ENCODE measurements around the gene SRF.

DNA sequence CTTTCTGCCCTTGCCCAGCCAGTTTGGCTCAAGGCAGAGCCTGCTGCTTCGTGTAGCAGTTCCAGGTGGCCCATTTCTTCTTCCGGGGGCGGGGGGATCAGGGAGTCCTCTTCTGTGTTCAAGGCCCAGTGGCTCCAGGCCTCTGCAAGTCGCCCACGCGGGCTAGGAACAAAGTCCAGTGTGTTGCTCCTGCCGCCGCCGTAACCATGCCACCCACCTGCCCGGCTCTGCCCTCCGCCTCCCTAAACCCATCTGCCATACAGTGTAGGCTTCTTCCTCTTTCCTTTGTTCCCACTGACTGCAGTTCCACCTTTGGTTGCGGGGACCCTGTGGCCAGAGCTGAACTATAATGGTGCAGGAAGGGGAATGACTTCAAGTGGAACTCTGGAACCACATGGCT is 43.9 kb upstream of the SRF start:
- TF ChIP-seq, protein P1, sequence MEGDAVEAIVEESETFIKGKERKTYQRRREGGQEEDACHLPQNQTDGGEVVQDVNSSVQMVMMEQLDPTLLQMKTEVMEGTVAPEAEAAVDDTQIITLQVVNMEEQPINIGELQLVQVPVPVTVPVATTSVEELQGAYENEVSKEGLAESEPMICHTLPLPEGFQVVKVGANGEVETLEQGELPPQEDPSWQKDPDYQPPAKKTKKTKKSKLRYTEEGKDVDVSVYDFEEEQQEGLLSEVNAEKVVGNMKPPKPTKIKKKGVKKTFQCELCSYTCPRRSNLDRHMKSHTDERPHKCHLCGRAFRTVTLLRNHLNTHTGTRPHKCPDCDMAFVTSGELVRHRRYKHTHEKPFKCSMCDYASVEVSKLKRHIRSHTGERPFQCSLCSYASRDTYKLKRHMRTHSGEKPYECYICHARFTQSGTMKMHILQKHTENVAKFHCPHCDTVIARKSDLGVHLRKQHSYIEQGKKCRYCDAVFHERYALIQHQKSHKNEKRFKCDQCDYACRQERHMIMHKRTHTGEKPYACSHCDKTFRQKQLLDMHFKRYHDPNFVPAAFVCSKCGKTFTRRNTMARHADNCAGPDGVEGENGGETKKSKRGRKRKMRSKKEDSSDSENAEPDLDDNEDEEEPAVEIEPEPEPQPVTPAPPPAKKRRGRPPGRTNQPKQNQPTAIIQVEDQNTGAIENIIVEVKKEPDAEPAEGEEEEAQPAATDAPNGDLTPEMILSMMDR (IDR thresholded peaks at IDR 0.05): no peak
- TF ChIP-seq POLR2AphosphoS5 (IDR thresholded peaks at IDR 0.05): no peak
- no peak for TF ChIP-seq EP300 (IDR thresholded peaks at IDR 0.05)
- no peak for TF ChIP-seq POLR2A (IDR thresholded peaks at IDR 0.05; ENCODE audit: low read depth)
